Ishikawa (cell line): ENCODE data around the gene ALOX12B.

Source experiments
- EGR1 ChIP-seq: IDR thresholded peaks from 2 replicates; pipeline ENCODE4 v1.6.1; 2012
- EP300 ChIP-seq: IDR thresholded peaks from 2 replicates; pipeline ENCODE4 v1.6.1; 2012; ENCODE audit warnings: borderline replicate concordance
- RAD21 ChIP-seq: IDR thresholded peaks from 2 replicates; pipeline ENCODE4 v1.6.1; 2012; ENCODE audit warnings: low read depth
- TAF1 ChIP-seq: IDR thresholded peaks from 2 replicates; pipeline ENCODE4 v1.6.1; 2012; ENCODE audit warnings: low read depth, mild to moderate bottlenecking

DNA sequence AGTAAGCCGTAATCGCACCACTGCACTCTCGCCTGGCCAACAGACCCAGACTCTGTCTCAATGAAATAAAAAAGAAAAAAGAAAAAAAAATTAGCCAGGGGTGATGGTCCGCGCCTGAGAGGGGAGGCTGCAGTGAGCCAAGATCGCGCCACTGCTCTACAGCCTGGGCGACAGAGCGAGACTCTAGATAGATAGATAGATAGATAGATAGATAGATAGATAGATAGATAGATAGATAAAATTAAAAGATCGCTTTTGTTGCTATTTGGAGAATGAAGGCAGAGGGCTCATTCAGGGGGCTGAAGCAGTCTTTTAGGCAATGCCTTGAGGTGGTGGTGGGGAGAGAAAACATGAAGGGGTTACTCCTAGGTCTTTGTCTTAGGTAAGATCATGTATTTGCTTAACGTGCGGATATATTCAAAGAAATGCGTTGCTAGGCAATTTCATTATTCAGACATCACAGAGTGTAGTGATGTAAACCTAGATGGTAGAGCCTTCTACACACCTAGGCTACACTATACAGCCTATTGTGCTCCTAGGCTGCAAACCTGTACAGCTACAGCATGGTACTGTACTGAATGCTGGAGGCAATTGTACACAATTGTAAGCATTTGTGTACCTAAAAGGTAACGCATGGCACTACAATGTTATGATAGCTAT lies 40.7 kb upstream of the ALOX12B start:
- TF ChIP-seq EGR1, result no peak
- TF ChIP-seq EP300, result no peak
- no peak for TF ChIP-seq TAF1
- no peak for TF ChIP-seq RAD21
